ENCODE results near the gene SPEG. TPM values are rescaled to one million over a fixed set of nuclear protein-coding genes. Genes with fewer than 3 reads are reported as not detected.

Gene SPEG
- total and polyA plus RNA-seq, 2 of the 8 experiments (the other 6 are each of a cell fraction or from before 2014, with no cell fraction given): 19.9 to 32.0 TPM

GRCh38 chr2:219404291-219404910 is 30.2 kb upstream of the SPEG start (continued):
- TF ChIP-seq EZH2 (IDR thresholded peaks at IDR 0.05; ENCODE audit: low read depth, low read length, severe bottlenecking) (no peak), YY1 (IDR thresholded peaks at IDR 0.05; ENCODE audit: low read depth, low read length) (no peak), TBP (IDR thresholded peaks at IDR 0.05; ENCODE audit: low read depth, low read length) (no peak), POU5F1 (IDR thresholded peaks at IDR 0.05; ENCODE audit: low read depth, low read length) (no peak), HDAC2 (IDR thresholded peaks at IDR 0.05; ENCODE audit: borderline replicate concordance in 1 of 2, low read depth in 2 of 2, low read length in 2 of 2) (no peak), SP2 (IDR thresholded peaks at IDR 0.05; ENCODE audit: low read length) (no peak), MAFK (IDR thresholded peaks at IDR 0.05; ENCODE audit: low read depth, low read length) (no peak), CHD2 (IDR thresholded peaks at IDR 0.05; ENCODE audit: low read length) (no peak), TEAD4 (IDR thresholded peaks at IDR 0.05; ENCODE audit: low read depth, low read length) (no peak), SIX5 (IDR thresholded peaks at IDR 0.05; ENCODE audit: low read depth, low read length) (no peak), CBX5 (IDR thresholded peaks at IDR 0.05; ENCODE audit: low read depth, low read length) (no peak)
